ENCODE data around the gene RYR2.

- TF ChIP-seq CTCF (IDR thresholded peaks at IDR 0.05) (no peak), POLR2A (IDR thresholded peaks at IDR 0.05) (no peak)
Observed at GRCh38 chr1:237009611-237010010, 32.4 kb upstream of the RYR2 start.
